ENCODE data around the gene ZDHHC17. TPM values are rescaled to one million over a fixed set of nuclear protein-coding genes. Genes with fewer than 3 reads are reported as not detected.
A peak's percentile ranks its signal among the peaks of the same experiment; 100 is the strongest.

ZDHHC17 gene
- polyA plus RNA-seq, 1 experiment = 34.5 TPM

GRCh38 chr12:76859611-76860010 lies 95.7 kb downstream of the ZDHHC17 start:
- CTCF ChIA-PET = interaction anchor here (1.1 kb wide), 1 partner anchor 11 kb away, joined by 3 read pairs; no protein-coding TSS in a partner anchor
- H3K36me3 ChIP-seq (ENCODE audit: control insufficient read depth, insufficient read depth, low read length) = peaks cover 10% of the 10 kb centered on the region

GRCh38 chr12:76860256-76860655 lies 96.3 kb downstream of the ZDHHC17 start:
- TF ChIP-seq CTCF (IDR thresholded peaks at IDR 0.05; ENCODE audit: insufficient read depth, low read depth, low read length) = no peak
- ChIA-PET POLR2A (no interaction called here), CTCF (interaction anchor here (0.7 to 1.1 kb wide), 2 partner anchors 10 to 12 kb away, joined by 3 read pairs; no protein-coding TSS in a partner anchor)
- DNase-seq (ENCODE audit: low read depth) = no peak
- H3K27me3 ChIP-seq (ENCODE audit: control insufficient read depth, insufficient read depth, low read length) = no peaks in the 10 kb centered on the region
- no peak overlapping the region for H3K4me3 ChIP-seq (ENCODE audit: low read depth, low read length)
- peaks cover 9% of the 10 kb centered on the region for H3K36me3 ChIP-seq (ENCODE audit: control insufficient read depth, insufficient read depth, low read length)

More at GRCh38 chr12:76859611-76860010, 95.7 kb downstream of the ZDHHC17 start:
- POLR2A ChIA-PET = no interaction called here
- Histone ChIP-seq H3K4me3 (ENCODE audit: low read depth, low read length) (no peak overlapping the region), H3K27me3 (ENCODE audit: control insufficient read depth, insufficient read depth, low read length) (no peaks in the 10 kb centered on the region)
- no peak for TF ChIP-seq CTCF (IDR thresholded peaks at IDR 0.05; ENCODE audit: insufficient read depth, low read depth, low read length)
- DNase-seq (ENCODE audit: low read depth) = no peak

- TF ChIP-seq CTCF (IDR thresholded peaks at IDR 0.05; ENCODE audit: insufficient read depth, low read depth, low read length) = no peak
- DNase-seq (ENCODE audit: low read depth) = peak; percentile 83
- Histone ChIP-seq H3K4me3 (ENCODE audit: low read depth, low read length) (no peak overlapping the region), H3K27me3 (ENCODE audit: control insufficient read depth, insufficient read depth, low read length) (no peaks in the 10 kb centered on the region), H3K36me3 (ENCODE audit: control insufficient read depth, insufficient read depth, low read length) (peaks cover 7% of the 10 kb centered on the region)
- ChIA-PET POLR2A (no interaction called here), CTCF (interaction anchor here (1.0 to 1.3 kb wide), 4 partner anchors 16 to 148 kb away, joined by 3 to 5 read pairs (median 4); partner anchors contain the start of gene CSRP2)
Measured at GRCh38 chr12:76863005-76863670, 99.2 kb downstream of the ZDHHC17 start.

GRCh38 chr12:76863837-76864236 lies 99.9 kb downstream of the ZDHHC17 start:
- H3K36me3 ChIP-seq (ENCODE audit: control insufficient read depth, insufficient read depth, low read length) = peaks cover 7% of the 10 kb centered on the region
- TF ChIP-seq CTCF (IDR thresholded peaks at IDR 0.05; ENCODE audit: insufficient read depth, low read depth, low read length) = no peak
- no peak overlapping the region; the same call in 1 of the 2 replicates for H3K4me3 ChIP-seq (ENCODE audit: low read depth, low read length)
- POLR2A ChIA-PET = interaction anchor here (0.7 kb wide), 1 partner anchor 15 kb away, joined by 3 read pairs; the partner anchor contains the start of gene CSRP2
- no peak for DNase-seq (ENCODE audit: low read depth)
- CTCF ChIA-PET = interaction anchor here (0.9 to 1.3 kb wide), 5 partner anchors 15 to 147 kb away, joined by 3 to 5 read pairs (median 3); partner anchors contain the start of gene CSRP2
- H3K27me3 ChIP-seq (ENCODE audit: control insufficient read depth, insufficient read depth, low read length) = no peaks in the 10 kb centered on the region

- Histone ChIP-seq H3K27me3 (ENCODE audit: control insufficient read depth, insufficient read depth, low read length) (no peaks in the 10 kb centered on the region), H3K36me3 (ENCODE audit: control insufficient read depth, insufficient read depth, low read length) (no peaks in the 10 kb centered on the region), H3K4me3 (ENCODE audit: low read depth, low read length) (no peak overlapping the region)
- no peak for DNase-seq (ENCODE audit: low read depth)
- no peak for TF ChIP-seq CTCF (IDR thresholded peaks at IDR 0.05; ENCODE audit: insufficient read depth, low read depth, low read length)
- POLR2A ChIA-PET = no interaction called here
- CTCF ChIA-PET = no interaction called here
Measured at GRCh38 chr12:76864791-76865400, 101.0 kb downstream of the ZDHHC17 start.

All from BJ (cell line).